ENCODE measurements around the gene FLT3.
"Not testable (repeated sequence)": the region's sequence is repeated elsewhere in the genome, so short reads cannot be mapped to it uniquely, and the experiment has no call there.

The FLT3 gene

GRCh38 chr13:28041501-28041900, 58.9 kb downstream of the FLT3 start:
- H3K4me3 ChIP-seq (ENCODE audit: low read depth, low read length) = no peak overlapping the region
- in situ Hi-C loops (cut with HindIII; ENCODE audit: low sequenced_read_pairs) = no loop called here
- no peak for DNase-seq (ENCODE audit: low read depth)
- TF ChIP-seq, protein P1, sequence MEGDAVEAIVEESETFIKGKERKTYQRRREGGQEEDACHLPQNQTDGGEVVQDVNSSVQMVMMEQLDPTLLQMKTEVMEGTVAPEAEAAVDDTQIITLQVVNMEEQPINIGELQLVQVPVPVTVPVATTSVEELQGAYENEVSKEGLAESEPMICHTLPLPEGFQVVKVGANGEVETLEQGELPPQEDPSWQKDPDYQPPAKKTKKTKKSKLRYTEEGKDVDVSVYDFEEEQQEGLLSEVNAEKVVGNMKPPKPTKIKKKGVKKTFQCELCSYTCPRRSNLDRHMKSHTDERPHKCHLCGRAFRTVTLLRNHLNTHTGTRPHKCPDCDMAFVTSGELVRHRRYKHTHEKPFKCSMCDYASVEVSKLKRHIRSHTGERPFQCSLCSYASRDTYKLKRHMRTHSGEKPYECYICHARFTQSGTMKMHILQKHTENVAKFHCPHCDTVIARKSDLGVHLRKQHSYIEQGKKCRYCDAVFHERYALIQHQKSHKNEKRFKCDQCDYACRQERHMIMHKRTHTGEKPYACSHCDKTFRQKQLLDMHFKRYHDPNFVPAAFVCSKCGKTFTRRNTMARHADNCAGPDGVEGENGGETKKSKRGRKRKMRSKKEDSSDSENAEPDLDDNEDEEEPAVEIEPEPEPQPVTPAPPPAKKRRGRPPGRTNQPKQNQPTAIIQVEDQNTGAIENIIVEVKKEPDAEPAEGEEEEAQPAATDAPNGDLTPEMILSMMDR (IDR thresholded peaks at IDR 0.05; ENCODE audit: low read depth, low read length, missing control alignments) = no peak

- TF ChIP-seq, protein P1 (IDR thresholded peaks at IDR 0.05; ENCODE audit: low read depth, low read length, missing control alignments) = no peak
- in situ Hi-C loops (cut with HindIII; ENCODE audit: low sequenced_read_pairs) = no loop called here
- H3K4me3 ChIP-seq (ENCODE audit: low read depth, low read length) = no peak overlapping the region
- no peak for DNase-seq (ENCODE audit: low read depth)
Measured at GRCh38 chr13:28041031-28041461, 59.3 kb downstream of the FLT3 start.

GRCh38 chr13:28037399-28037798, 63.0 kb downstream of the FLT3 start:
- no peak overlapping the region for H3K4me3 ChIP-seq (ENCODE audit: low read depth, low read length)
- TF ChIP-seq, protein P1 (IDR thresholded peaks at IDR 0.05; ENCODE audit: low read depth, low read length, missing control alignments) = no peak
- in situ Hi-C loops (cut with HindIII; ENCODE audit: low sequenced_read_pairs) = no loop called here
- DNase-seq (ENCODE audit: low read depth) = no peak

- no peak overlapping the region for H3K4me3 ChIP-seq (ENCODE audit: low read depth, low read length)
- DNase-seq (ENCODE audit: low read depth) = no peak
- TF ChIP-seq, protein P1 (IDR thresholded peaks at IDR 0.05; ENCODE audit: low read depth, low read length, missing control alignments) = no peak
- in situ Hi-C loops (cut with HindIII; ENCODE audit: low sequenced_read_pairs) = no loop called here
Measured at GRCh38 chr13:28035146-28035782, 65.1 kb downstream of the FLT3 start.

- no peak overlapping the region for H3K4me3 ChIP-seq (ENCODE audit: low read depth, low read length)
- TF ChIP-seq, protein P1 (IDR thresholded peaks at IDR 0.05; ENCODE audit: low read depth, low read length, missing control alignments) = no peak
- no peak for DNase-seq (ENCODE audit: low read depth)
- in situ Hi-C loops (cut with HindIII; ENCODE audit: low sequenced_read_pairs) = no loop called here
Measured at GRCh38 chr13:28033894-28034655, 66.3 kb downstream of the FLT3 start.

- in situ Hi-C loops (cut with HindIII; ENCODE audit: low sequenced_read_pairs); H3K4me3 ChIP-seq (ENCODE audit: low read depth, low read length); DNase-seq (ENCODE audit: low read depth): not testable (repeated sequence)
Measured at GRCh38 chr13:28032438-28032837, 67.9 kb downstream of the FLT3 start.

DNA sequence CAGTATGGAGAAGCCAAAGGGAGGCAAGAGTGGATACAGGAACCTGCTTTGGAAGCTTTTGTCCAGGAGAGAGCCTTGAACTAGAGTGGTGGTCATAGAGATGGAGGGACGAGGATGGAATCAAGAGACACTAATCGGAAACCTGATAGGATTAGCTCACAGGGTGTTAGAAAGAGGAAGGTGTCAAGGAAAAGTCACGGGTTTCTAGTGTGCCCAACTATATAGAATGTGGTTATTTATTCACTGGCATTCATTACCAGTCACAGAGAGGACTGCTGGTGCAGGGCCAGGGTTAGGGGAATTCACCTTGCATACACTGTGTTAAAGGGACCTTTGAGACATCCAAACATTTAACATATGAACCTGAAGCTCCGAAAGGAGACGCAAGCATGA, 68.5 kb downstream of the FLT3 start:
- H3K4me3 ChIP-seq (ENCODE audit: low read depth, low read length) = no peak overlapping the region

More for the DNA sequence above, 68.5 kb downstream of the FLT3 start:
- in situ Hi-C loops (cut with HindIII; ENCODE audit: low sequenced_read_pairs) = no loop called here
- DNase-seq (ENCODE audit: low read depth) = no peak
- TF ChIP-seq, protein P1 (IDR thresholded peaks at IDR 0.05; ENCODE audit: low read depth, low read length, missing control alignments) = no peak

Measured in astrocyte of the cerebellum (primary cell).